ENCODE data around the gene PSMB5. TPM values are rescaled to one million over a fixed set of nuclear protein-coding genes. Genes with fewer than 3 reads are reported as not detected.

Gene PSMB5
- total RNA-seq, 1 donor from 2014 or later: 239 TPM

DNA sequence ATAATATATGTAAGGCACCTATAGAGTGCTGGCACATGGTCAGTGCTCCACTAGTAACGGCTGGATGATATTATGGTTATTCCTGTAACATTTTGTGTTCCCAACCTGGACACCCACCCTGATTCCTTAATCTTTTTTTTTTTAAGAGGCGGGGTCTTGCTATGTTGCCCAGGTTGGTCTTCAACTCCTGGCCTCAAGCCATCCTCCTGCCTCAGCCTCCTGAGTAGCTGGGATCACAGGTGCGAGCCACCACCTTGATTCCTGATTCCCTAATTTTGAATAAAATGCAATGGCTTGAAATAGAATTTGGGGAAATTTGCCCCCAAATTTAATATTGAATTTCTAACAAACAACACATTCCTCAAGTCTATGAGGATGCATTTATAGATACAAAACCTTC is 32.1 kb downstream of the PSMB5 start:
- FAIRE-seq (no peak), DNase-seq (ENCODE audit: low read depth) (no peak)
- H3K4me1 Mint-ChIP-seq (ENCODE audit: low read depth, unreplicated experiment): peaks cover 7% of the 10 kb centered on the region
- no peaks in the 10 kb centered on the region for H3K27me3 ChIP-seq (ENCODE audit: insufficient read depth, low read length)
- H3K36me3 ChIP-seq (ENCODE audit: insufficient read depth, low read length): no peaks in the 10 kb centered on the region
- peaks cover 15% of the 10 kb centered on the region for H3K4me1 ChIP-seq (ENCODE audit: insufficient read depth, low read length)
- H3K79me2 ChIP-seq (ENCODE audit: insufficient read depth, low read length): no peaks in the 10 kb centered on the region
- H3K9me3 Mint-ChIP-seq (ENCODE audit: unreplicated experiment): no peaks in the 10 kb centered on the region
- H3K9me3 ChIP-seq (ENCODE audit: insufficient read depth, low read depth, low read length): no peaks in the 10 kb centered on the region
- H3K4me3 ChIP-seq (ENCODE audit: insufficient read depth, low read depth, low read length): no peak overlapping the region
- H3K9ac ChIP-seq (ENCODE audit: low read length): no peak overlapping the region
- no peak overlapping the region for H3K4me2 ChIP-seq (ENCODE audit: low read length)
- no peak overlapping the region for H3K27ac Mint-ChIP-seq (ENCODE audit: unreplicated experiment)
- no peak overlapping the region for H3K4me3 Mint-ChIP-seq (ENCODE audit: unreplicated experiment)
- no peak overlapping the region for H3K27ac ChIP-seq (ENCODE audit: low read depth, low read length)
- no peaks in the 10 kb centered on the region for H4K20me1 ChIP-seq (ENCODE audit: insufficient read depth, low read length)
- no peak overlapping the region for H2AFZ ChIP-seq (ENCODE audit: low read depth, low read length)
- TF ChIP-seq, protein P1, sequence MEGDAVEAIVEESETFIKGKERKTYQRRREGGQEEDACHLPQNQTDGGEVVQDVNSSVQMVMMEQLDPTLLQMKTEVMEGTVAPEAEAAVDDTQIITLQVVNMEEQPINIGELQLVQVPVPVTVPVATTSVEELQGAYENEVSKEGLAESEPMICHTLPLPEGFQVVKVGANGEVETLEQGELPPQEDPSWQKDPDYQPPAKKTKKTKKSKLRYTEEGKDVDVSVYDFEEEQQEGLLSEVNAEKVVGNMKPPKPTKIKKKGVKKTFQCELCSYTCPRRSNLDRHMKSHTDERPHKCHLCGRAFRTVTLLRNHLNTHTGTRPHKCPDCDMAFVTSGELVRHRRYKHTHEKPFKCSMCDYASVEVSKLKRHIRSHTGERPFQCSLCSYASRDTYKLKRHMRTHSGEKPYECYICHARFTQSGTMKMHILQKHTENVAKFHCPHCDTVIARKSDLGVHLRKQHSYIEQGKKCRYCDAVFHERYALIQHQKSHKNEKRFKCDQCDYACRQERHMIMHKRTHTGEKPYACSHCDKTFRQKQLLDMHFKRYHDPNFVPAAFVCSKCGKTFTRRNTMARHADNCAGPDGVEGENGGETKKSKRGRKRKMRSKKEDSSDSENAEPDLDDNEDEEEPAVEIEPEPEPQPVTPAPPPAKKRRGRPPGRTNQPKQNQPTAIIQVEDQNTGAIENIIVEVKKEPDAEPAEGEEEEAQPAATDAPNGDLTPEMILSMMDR (IDR thresholded peaks at IDR 0.05; ENCODE audit: insufficient read depth, low read depth, low read length): no peak
- no peak for TF ChIP-seq EZH2 (IDR thresholded peaks at IDR 0.05; ENCODE audit: insufficient read depth, low read length)
- no peaks in the 10 kb centered on the region for H3K27me3 Mint-ChIP-seq (ENCODE audit: low read depth, unreplicated experiment)
- no peaks in the 10 kb centered on the region for H3K36me3 Mint-ChIP-seq (ENCODE audit: low read depth, unreplicated experiment)

- H2AFZ ChIP-seq (ENCODE audit: low read depth, low read length): no peak overlapping the region
- H3K9ac ChIP-seq (ENCODE audit: low read length): no peak overlapping the region
- H3K27ac ChIP-seq (ENCODE audit: low read depth, low read length): no peak overlapping the region
- peaks cover 2% of the 10 kb centered on the region for H3K4me1 ChIP-seq (ENCODE audit: insufficient read depth, low read length)
- no peak overlapping the region for H3K4me2 ChIP-seq (ENCODE audit: low read length)
- no peaks in the 10 kb centered on the region for H3K27me3 ChIP-seq (ENCODE audit: insufficient read depth, low read length)
- no peak for TF ChIP-seq EZH2 (IDR thresholded peaks at IDR 0.05; ENCODE audit: insufficient read depth, low read length)
- TF ChIP-seq, protein P1 (IDR thresholded peaks at IDR 0.05; ENCODE audit: insufficient read depth, low read depth, low read length): no peak
- no peaks in the 10 kb centered on the region for H3K9me3 ChIP-seq (ENCODE audit: insufficient read depth, low read depth, low read length)
- no peak overlapping the region for H3K27ac Mint-ChIP-seq (ENCODE audit: unreplicated experiment)
- no peak overlapping the region for H3K4me3 ChIP-seq (ENCODE audit: insufficient read depth, low read depth, low read length)
- H3K27me3 Mint-ChIP-seq (ENCODE audit: low read depth, unreplicated experiment): no peaks in the 10 kb centered on the region
- no peaks in the 10 kb centered on the region for H4K20me1 ChIP-seq (ENCODE audit: insufficient read depth, low read length)
- peaks cover 2% of the 10 kb centered on the region for H3K4me1 Mint-ChIP-seq (ENCODE audit: low read depth, unreplicated experiment)
- H3K79me2 ChIP-seq (ENCODE audit: insufficient read depth, low read length): no peaks in the 10 kb centered on the region
- DNase-seq (ENCODE audit: low read depth) (no peak), FAIRE-seq (no peak)
- H3K9me3 Mint-ChIP-seq (ENCODE audit: unreplicated experiment): no peaks in the 10 kb centered on the region
- H3K36me3 ChIP-seq (ENCODE audit: insufficient read depth, low read length): no peaks in the 10 kb centered on the region
- no peak overlapping the region for H3K4me3 Mint-ChIP-seq (ENCODE audit: unreplicated experiment)
- no peaks in the 10 kb centered on the region for H3K36me3 Mint-ChIP-seq (ENCODE audit: low read depth, unreplicated experiment)
Measured at GRCh38 chr14:23000860-23001259, 33.8 kb downstream of the PSMB5 start.

GRCh38 chr14:22998329-22999012 is 36.2 kb downstream of the PSMB5 start:
- H3K36me3 ChIP-seq (ENCODE audit: insufficient read depth, low read length): no peaks in the 10 kb centered on the region
- no peak overlapping the region for H3K4me3 ChIP-seq (ENCODE audit: insufficient read depth, low read depth, low read length)
- no peaks in the 10 kb centered on the region for H3K27me3 Mint-ChIP-seq (ENCODE audit: low read depth, unreplicated experiment)
- no peak overlapping the region for H3K27ac ChIP-seq (ENCODE audit: low read depth, low read length)
- no peaks in the 10 kb centered on the region for H3K9me3 ChIP-seq (ENCODE audit: insufficient read depth, low read depth, low read length)
- peaks cover 5% of the 10 kb centered on the region for H3K4me1 ChIP-seq (ENCODE audit: insufficient read depth, low read length)
- DNase-seq (ENCODE audit: low read depth): no peak
- no peaks in the 10 kb centered on the region for H3K79me2 ChIP-seq (ENCODE audit: insufficient read depth, low read length)
- no peak overlapping the region for H3K4me3 Mint-ChIP-seq (ENCODE audit: unreplicated experiment)
- H3K9ac ChIP-seq (ENCODE audit: low read length): no peak overlapping the region
- no peak for TF ChIP-seq EZH2 (IDR thresholded peaks at IDR 0.05; ENCODE audit: insufficient read depth, low read length)
- no peaks in the 10 kb centered on the region for H3K36me3 Mint-ChIP-seq (ENCODE audit: low read depth, unreplicated experiment)
- no peak for FAIRE-seq
- no peaks in the 10 kb centered on the region for H4K20me1 ChIP-seq (ENCODE audit: insufficient read depth, low read length)
- H3K27ac Mint-ChIP-seq (ENCODE audit: unreplicated experiment): peak overlapping the region; percentile 30
- no peaks in the 10 kb centered on the region for H3K9me3 Mint-ChIP-seq (ENCODE audit: unreplicated experiment)
- H3K4me1 Mint-ChIP-seq (ENCODE audit: low read depth, unreplicated experiment): peaks cover 8% of the 10 kb centered on the region
- H2AFZ ChIP-seq (ENCODE audit: low read depth, low read length): no peak overlapping the region
- H3K27me3 ChIP-seq (ENCODE audit: insufficient read depth, low read length): no peaks in the 10 kb centered on the region
- H3K4me2 ChIP-seq (ENCODE audit: low read length): no peak overlapping the region
